HepG2 (cell line): ENCODE measurements around the gene RBBP5. TPM values are rescaled to one million over a fixed set of nuclear protein-coding genes. Genes with fewer than 3 reads are reported as not detected.
A peak's percentile ranks its signal among the peaks of the same experiment; 100 is the strongest.

ENCODE experiments used
- CEBPZ ChIP-seq: IDR thresholded peaks from 2 replicates; pipeline ENCODE4 v1.6.1; 2012; ENCODE audit warnings: low read length, improper control_type of control experiment
- DMTF1 ChIP-seq: sonication (generic); formaldehyde crosslinking; IDR thresholded peaks from 2 replicates; pipeline ENCODE4 v1.4.0; 2020; ENCODE audit warnings: mild to moderate bottlenecking, missing genetic modification reagents
- HES4 ChIP-seq: sonication (generic); formaldehyde crosslinking; IDR thresholded peaks from 2 replicates; pipeline ENCODE4 v1.9.0; 2021; ENCODE audit warnings: mild to moderate bottlenecking, missing genetic modification reagents, borderline replicate concordance
- MAFF ChIP-seq: IDR thresholded peaks from 2 replicates; pipeline ENCODE4 v1.6.1; 2011; ENCODE audit warnings: low read depth, low read length, improper control_type of control experiment
- PCBP1 ChIP-seq: fragments of 200-400 bp; formaldehyde crosslinking; IDR thresholded peaks from 2 replicates; pipeline ENCODE4 v1.6.1; 2017; ENCODE audit warnings: mild to moderate bottlenecking, low read depth, low read length, borderline replicate concordance
- PPARG ChIP-seq: conservative IDR thresholded peaks from 2 replicates; pipeline ENCODE4 v1.6.1; 2016; ENCODE audit warnings: missing biosample characterization, missing genetic modification reagents
- RORA ChIP-seq: sonication (generic); formaldehyde crosslinking; IDR thresholded peaks from 2 replicates; pipeline ENCODE4 v1.5.0; 2020; ENCODE audit warnings: mild to moderate bottlenecking, missing genetic modification reagents, moderate library complexity
- SALL2 ChIP-seq: sonication (generic); formaldehyde crosslinking; IDR thresholded peaks from 2 replicates; pipeline ENCODE4 v1.8.1; 2023; ENCODE audit warnings: mild to moderate bottlenecking, missing genetic modification reagents, inconsistent platforms
- SOX13 ChIP-seq, 3 experiments: fragments of 450-650 bp in 1 of 3; sonication (generic) in 1 of 3; formaldehyde crosslinking in 1 of 3; IDR thresholded peaks in 2 of 3; conservative IDR thresholded peaks in 1 of 3; 2 replicates each; pipeline versions ENCODE4 v1.5.0 to v1.6.1; 2016 to 2020; ENCODE audit warnings: antibody characterized with exemption in 1 of 3, mild to moderate bottlenecking in 1 of 3, missing compliant biosample characterization in 1 of 3, missing genetic modification reagents in 1 of 3, moderate library complexity in 1 of 3
- TFDP1 ChIP-seq: IDR thresholded peaks from 2 replicates; pipeline ENCODE4 v1.6.1; 2016; ENCODE audit warnings: missing compliant biosample characterization, missing genetic modification reagents, borderline replicate concordance
- ZBTB4 ChIP-seq: sonication (generic); formaldehyde crosslinking; IDR thresholded peaks from 2 replicates; pipeline ENCODE4 v1.4.0; 2020; ENCODE audit warnings: missing genetic modification reagents, mild to moderate bottlenecking, borderline replicate concordance
- ZNF276 ChIP-seq: sonication (generic); formaldehyde crosslinking; IDR thresholded peaks from 2 replicates; pipeline ENCODE4 v1.4.0; 2020; ENCODE audit warnings: mild to moderate bottlenecking, low read depth, missing genetic modification reagents
- polyA plus RNA-seq, 8 experiments: library from polyadenylated mRNA; depleted of rRNA in 3 of 8; stranded (reverse) in 7 of 8; unstranded in 1 of 8; fragments of >200 nt; fragmentation: Illumina TruSeq in 4 of 8; extraction: Trizol in 4 of 8; gene quantifications; 2 replicates each; pipeline versions ENCODE4 v1.2.1 to v1.2.3, GENCODE V29; 2011 to 2016; ENCODE audit warnings: low read depth in 4 of 8, missing spikeins in 1 of 8, mixed read lengths in 1 of 8; ENCODE audit not compliant: insufficient read depth in 1 of 8
- total RNA-seq, 5 experiments: library from RNA; depleted of rRNA; stranded (reverse); fragments of >200 nt; fragmentation: Illumina TruSeq; extraction: Trizol; gene quantifications; 2 replicates each; pipeline ENCODE4 v1.2.3, GENCODE V29; 2016; ENCODE audit warnings: low read depth in 1 of 5

RBBP5 gene
- total and polyA plus RNA-seq, 2 of the 13 experiments (the other 11 are each of a cell fraction or from before 2014, with no cell fraction given): 6.6 to 17.1 TPM

- TF ChIP-seq SOX13 (IDR thresholded peaks at IDR 0.05) (no peak), SOX13 (CRISPR knock-in tag; conservative IDR thresholded peaks at IDR 0.05 in 1 of 2, IDR thresholded peaks at IDR 0.05 in 1 of 2) (peak in 1 of 2 experiments; percentile 63; a peak in 2 of 4 replicates), PCBP1 (no peak), TFDP1 (CRISPR knock-in tag) (peak; percentile 58), SALL2 (CRISPR knock-in tag) (no peak), CEBPZ (no peak), RORA (CRISPR knock-in tag) (no peak), PPARG (CRISPR knock-in tag) (peak; percentile 67), MAFF (0 out of 2 replicates have a peak, but pooled peaks have one; percentile 0), DMTF1 (no peak), ZBTB4 (CRISPR knock-in tag) (no peak), ZNF276 (CRISPR knock-in tag) (0 out of 2 replicates have a peak, but pooled peaks have one; percentile 66), HES4 (CRISPR knock-in tag) (no peak)
Measured at GRCh38 chr1:205121660-205122488, at the start of gene RBBP5 (continued).
